ENCODE measurements around the gene OPRD1.
A peak's percentile ranks its signal among the peaks of the same experiment; 100 is the strongest.

Gene OPRD1

DNA sequence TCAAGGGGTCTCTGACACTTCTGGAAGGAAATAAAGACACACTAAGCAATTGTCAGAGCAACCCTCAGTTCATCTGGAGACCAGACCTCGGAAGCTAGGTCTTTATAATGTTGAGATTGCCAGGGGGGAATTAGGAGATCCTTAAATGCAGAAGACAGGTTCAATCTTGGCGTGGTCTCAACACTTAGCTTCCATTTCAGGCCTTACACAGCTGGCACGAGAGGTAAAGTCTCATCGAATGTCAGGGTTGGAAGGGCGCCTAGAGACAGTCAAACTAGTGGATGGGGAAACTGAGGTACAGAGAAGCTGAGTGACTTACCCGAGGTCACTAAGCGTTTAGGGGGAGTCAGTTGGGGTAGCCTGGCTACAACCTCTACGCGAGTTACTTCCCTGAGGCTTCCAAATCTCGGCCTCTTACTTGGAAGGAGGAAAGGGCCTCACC, 101.8 kb downstream of the OPRD1 start:
- H3K27me3 ChIP-seq (ENCODE audit: control insufficient read depth, insufficient read depth, low read length), result no peaks in the 10 kb centered on the region
- no peaks in the 10 kb centered on the region for H3K36me3 ChIP-seq (ENCODE audit: control insufficient read depth, insufficient read depth, low read length)
- H3K9ac ChIP-seq (ENCODE audit: low read length), result peak overlapping the region; percentile 77
- no peaks in the 10 kb centered on the region for H3K9me3 ChIP-seq (ENCODE audit: control insufficient read depth, insufficient read depth, low read depth, low read length)
- peak overlapping the region; percentile 63 for H3K4me3 ChIP-seq (ENCODE audit: low read depth, low read length)
- no peak overlapping the region for H3K27ac ChIP-seq (ENCODE audit: low read depth, low read length)
- H3K4me1 ChIP-seq (ENCODE audit: control insufficient read depth, insufficient read depth, low read length), result peaks cover 16% of the 10 kb centered on the region; the same call in 1 of the 2 replicates

DNA sequence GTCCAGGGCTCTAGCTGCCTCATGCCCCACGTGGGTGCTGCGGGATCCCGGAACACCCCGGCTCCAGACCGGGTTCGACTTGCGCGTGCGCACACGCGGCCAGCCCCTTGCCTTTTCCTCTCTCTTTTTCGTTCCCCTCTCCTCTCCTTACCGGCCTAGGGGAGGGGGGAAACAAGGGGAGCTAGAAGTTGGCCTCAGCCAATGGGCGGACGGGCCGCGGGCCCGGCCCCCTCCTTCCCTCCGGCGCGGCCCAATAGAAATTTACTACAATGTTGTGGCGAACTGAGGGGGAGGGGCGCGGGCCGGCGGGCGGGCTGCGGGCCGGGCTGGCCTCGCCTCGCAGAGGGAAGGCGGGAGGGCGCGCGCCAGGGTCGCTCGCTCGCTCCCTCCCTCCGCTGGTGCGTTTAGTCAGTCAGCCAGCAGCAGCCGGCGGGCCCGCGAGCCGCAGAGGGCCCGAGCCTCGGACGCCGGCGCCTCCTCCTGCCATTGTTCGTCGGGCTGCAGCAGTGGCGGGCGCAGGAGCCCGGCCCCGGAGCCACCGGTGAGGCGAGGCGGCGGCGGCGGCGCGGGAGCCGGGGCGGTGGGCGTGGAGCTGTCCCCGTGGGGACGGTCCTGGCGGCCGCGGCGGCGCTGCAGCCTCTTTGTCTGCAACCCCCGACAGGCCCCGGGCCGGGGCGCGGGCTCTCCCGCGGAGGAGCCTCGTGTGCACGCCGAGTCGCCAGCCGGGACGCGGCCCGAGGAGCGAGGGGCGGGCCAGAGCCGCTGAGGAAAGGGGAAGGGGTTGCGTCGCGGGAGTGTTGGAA, 102.5 kb downstream of the OPRD1 start, which contains the start of gene EPB41:
Gene EPB41 (plus strand): TSS at position 342 of the 803 bp plus-strand sequence. CDS start 72,869 bp downstream, outside the sequence.
- Histone ChIP-seq H3K4me3 (ENCODE audit: low read depth, low read length) (peak within 1 kb of the TSS; percentile 76), H3K9ac (ENCODE audit: low read length) (peak within 1 kb of the TSS; percentile 77), H3K9me3 (ENCODE audit: control insufficient read depth, insufficient read depth, low read depth, low read length) (no peaks in the 10 kb centered on the region), H3K27me3 (ENCODE audit: control insufficient read depth, insufficient read depth, low read length) (no peaks in the 10 kb centered on the region), H3K4me1 (ENCODE audit: control insufficient read depth, insufficient read depth, low read length) (peaks cover 19% of the 10 kb centered on the region; the same call in 1 of the 2 replicates), H3K36me3 (ENCODE audit: control insufficient read depth, insufficient read depth, low read length) (no peaks in the 10 kb centered on the region), H3K27ac (ENCODE audit: low read depth, low read length) (peak within 1 kb of the TSS; percentile 25; the same call in 1 of the 2 replicates)

DNA sequence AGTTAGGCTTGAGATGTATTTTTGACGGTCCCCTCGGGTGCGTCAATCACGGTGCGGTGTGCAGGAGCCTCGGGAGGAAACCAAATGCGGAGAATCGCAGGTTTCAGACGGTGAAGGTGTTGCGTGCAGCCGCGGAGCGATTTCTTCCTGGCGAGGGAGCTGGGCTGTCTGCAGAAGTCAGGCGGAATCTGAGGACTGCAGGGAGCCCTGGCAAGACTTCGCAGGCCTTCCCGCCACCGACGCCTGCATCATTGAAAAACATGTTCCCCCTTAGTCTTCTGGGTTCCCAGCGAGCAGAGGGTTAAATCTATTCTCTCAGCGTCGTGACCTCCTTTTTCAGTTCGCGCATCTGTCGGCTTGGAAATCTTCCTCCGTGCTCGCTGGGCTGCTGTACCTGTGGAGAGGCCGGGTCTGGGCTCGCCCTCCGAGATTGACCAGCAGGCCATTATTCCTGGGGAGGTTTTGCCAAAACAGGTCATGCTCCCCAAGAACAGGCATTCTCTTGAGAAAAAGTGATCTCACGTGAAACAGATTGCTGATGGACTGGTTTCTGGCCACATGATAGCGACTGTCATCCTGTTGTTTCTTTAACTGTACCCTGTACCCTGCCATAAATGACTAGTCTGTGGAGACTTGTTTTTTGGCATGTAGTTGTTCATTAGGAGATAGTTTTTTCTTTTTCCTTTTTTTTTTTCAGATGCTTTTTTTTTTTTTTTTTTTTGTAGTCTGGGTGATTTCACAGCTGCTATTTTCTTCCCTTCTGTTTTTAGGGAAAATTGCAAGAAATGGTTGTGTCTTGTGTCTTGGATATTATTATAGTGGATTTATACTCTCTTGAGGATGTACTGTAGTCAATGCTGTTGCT, 103.3 kb downstream of the OPRD1 start:
- Histone ChIP-seq H3K27me3 (ENCODE audit: control insufficient read depth, insufficient read depth, low read length) (no peaks in the 10 kb centered on the region), H3K4me1 (ENCODE audit: control insufficient read depth, insufficient read depth, low read length) (peaks cover 19% of the 10 kb centered on the region; the same call in 1 of the 2 replicates), H3K9me3 (ENCODE audit: control insufficient read depth, insufficient read depth, low read depth, low read length) (no peaks in the 10 kb centered on the region), H3K9ac (ENCODE audit: low read length) (peak overlapping the region; percentile 74), H3K36me3 (ENCODE audit: control insufficient read depth, insufficient read depth, low read length) (no peaks in the 10 kb centered on the region), H3K4me3 (ENCODE audit: low read depth, low read length) (peak overlapping the region; percentile 76), H3K27ac (ENCODE audit: low read depth, low read length) (peak overlapping the region; percentile 25; the same call in 1 of the 2 replicates)

DNA sequence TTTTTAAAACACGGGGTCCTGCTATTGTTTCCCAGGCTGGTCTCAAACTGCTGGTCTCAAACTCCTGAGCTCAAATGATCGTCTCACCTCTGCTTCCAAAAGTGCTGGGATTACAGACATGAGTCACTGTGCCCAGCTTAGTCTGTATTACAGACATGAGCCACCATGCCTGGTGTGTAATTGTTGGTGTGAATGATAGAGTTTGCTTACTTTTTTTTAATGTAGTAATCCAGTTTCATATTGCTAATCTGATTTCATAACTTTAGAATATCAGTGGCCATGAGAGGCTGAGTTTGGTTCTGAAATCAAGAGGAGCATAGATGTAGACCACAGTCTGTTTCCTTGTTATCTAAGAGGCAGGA, 105.8 kb downstream of the OPRD1 start:
- Histone ChIP-seq H3K4me3 (ENCODE audit: low read depth, low read length) (no peak overlapping the region), H3K9me3 (ENCODE audit: control insufficient read depth, insufficient read depth, low read depth, low read length) (no peaks in the 10 kb centered on the region), H3K27ac (ENCODE audit: low read depth, low read length) (no peak overlapping the region), H3K4me1 (ENCODE audit: control insufficient read depth, insufficient read depth, low read length) (peaks cover 16% of the 10 kb centered on the region; the same call in 1 of the 2 replicates), H3K27me3 (ENCODE audit: control insufficient read depth, insufficient read depth, low read length) (no peaks in the 10 kb centered on the region), H3K9ac (ENCODE audit: low read length) (no peak overlapping the region), H3K36me3 (ENCODE audit: control insufficient read depth, insufficient read depth, low read length) (no peaks in the 10 kb centered on the region)

Data from HUES6 (cell line).